Cardiac fibroblast (primary cell): ENCODE data around the gene PRIMPOL.

Experiments used
- DNase-seq, 2 donors: peaks; one replicate each; pipeline versions ENCODE4 v3.0.0 to v3.0.0-alpha.2; 2010; ENCODE audit warnings: low read depth in 2 of 2
- H3K4me3 ChIP-seq, 2 donors: replicated peaks in 1 of 2; 1 replicate in 1 of 2; 2 replicates in 1 of 2; pipeline ENCODE4 v1.5.1; 2011; ENCODE audit warnings: low read depth in 2 of 2, low read length in 2 of 2, mild to moderate bottlenecking in 2 of 2, moderate library complexity in 1 of 2
- TF ChIP-seq, protein P1 (sequence below): IDR thresholded peaks from one replicate; pipeline ENCODE4 v1.5.1; 2011; ENCODE audit warnings: low read depth, mild to moderate bottlenecking, low read length, inconsistent platforms

Gene PRIMPOL

GRCh38 chr4:184628103-184628502, 21.4 kb upstream of the PRIMPOL start:
- TF ChIP-seq, protein P1, sequence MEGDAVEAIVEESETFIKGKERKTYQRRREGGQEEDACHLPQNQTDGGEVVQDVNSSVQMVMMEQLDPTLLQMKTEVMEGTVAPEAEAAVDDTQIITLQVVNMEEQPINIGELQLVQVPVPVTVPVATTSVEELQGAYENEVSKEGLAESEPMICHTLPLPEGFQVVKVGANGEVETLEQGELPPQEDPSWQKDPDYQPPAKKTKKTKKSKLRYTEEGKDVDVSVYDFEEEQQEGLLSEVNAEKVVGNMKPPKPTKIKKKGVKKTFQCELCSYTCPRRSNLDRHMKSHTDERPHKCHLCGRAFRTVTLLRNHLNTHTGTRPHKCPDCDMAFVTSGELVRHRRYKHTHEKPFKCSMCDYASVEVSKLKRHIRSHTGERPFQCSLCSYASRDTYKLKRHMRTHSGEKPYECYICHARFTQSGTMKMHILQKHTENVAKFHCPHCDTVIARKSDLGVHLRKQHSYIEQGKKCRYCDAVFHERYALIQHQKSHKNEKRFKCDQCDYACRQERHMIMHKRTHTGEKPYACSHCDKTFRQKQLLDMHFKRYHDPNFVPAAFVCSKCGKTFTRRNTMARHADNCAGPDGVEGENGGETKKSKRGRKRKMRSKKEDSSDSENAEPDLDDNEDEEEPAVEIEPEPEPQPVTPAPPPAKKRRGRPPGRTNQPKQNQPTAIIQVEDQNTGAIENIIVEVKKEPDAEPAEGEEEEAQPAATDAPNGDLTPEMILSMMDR = no peak
- no peak for DNase-seq

DNA sequence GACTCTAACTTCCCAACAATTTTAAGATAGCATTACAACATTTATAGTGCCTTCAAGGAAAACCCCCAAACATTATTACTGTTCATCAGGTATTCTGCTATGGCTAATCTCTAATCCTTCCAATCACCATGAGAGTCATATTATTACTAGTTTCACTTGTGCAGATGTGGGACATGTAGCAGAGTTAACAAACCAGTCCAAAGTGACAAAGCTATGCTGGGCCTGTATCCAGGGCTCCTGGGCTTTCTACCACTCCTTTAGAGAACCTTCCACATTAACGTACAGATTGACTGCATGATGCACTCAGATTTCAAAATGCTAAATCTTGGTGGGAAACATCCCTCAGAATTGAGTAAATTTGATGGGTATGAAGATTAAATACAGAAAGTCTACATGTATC, 16.7 kb upstream of the PRIMPOL start:
- TF ChIP-seq, protein P1 = no peak

More at GRCh38 chr4:184628103-184628502, 21.4 kb upstream of the PRIMPOL start:
- no peak overlapping the region for H3K4me3 ChIP-seq

DNA sequence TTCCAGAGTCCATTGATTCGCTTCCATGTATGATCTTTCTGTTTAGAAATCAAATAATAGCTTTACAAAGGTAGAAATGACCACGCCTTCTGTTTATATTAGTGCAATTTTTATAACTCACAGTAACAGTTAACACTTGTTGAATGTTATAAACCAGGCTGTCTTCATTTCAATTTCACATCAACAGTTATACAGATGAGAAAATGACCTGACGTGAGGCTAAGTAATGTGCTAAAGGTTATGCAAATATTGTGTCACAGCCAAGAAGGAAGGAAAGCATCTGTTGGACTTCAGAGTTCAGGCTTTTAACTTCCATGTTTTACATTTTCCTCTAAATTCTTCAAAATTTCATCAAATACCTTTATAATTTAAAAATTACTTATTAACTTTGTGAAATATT, 14.2 kb upstream of the PRIMPOL start:
- no peak overlapping the region for H3K4me3 ChIP-seq
- peak in 1 of 2 donors; percentile 18 for DNase-seq
- TF ChIP-seq, protein P1 = no peak

More for the DNA sequence above, 16.7 kb upstream of the PRIMPOL start:
- H3K4me3 ChIP-seq = no peak overlapping the region
- DNase-seq = no peak

DNA sequence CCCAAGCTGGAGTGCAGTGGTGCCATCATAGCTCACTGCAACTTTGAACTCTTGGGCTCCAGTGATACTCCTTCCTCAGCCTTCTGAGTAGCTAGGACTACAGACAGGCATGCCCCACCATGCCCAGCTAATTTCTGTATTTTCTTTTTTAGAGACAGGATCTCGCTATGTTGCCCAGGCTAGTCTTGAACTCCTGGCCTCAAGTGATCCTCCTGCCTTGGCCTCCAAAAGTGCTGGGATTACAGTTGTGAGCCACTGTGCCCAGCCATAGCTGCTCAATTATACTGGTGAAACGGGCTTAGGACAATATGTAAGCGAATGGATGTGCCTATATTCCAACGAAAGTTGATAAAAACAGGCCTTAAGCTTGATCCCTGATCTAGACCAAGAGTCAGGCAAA, 13.4 kb upstream of the PRIMPOL start:
- TF ChIP-seq, protein P1 = no peak
- no peak for DNase-seq
- no peak overlapping the region for H3K4me3 ChIP-seq

- TF ChIP-seq, protein P1 = no peak
- no peak overlapping the region for H3K4me3 ChIP-seq
- no peak for DNase-seq
Observed at GRCh38 chr4:184636897-184637296, 12.6 kb upstream of the PRIMPOL start.

DNA sequence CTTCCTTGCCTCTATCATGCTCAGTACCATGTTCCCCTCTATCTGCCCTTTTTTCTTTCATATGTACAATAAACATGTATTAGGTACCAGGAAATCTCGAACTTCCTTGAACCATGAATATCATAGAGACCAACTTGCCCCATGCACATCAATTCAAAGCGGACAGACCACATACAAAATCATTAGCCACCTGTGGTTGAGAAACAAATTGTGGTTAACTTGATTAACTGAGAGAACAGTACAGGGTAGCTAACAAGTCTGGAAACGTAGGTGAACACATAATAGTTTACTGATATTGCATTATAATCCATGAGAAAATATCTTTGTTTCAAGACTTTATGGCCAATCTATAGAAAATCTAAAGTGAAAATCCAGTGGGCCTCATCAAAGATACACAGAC, 8.5 kb upstream of the PRIMPOL start:
- TF ChIP-seq, protein P1 = no peak
- H3K4me3 ChIP-seq = no peak overlapping the region
- DNase-seq = no peak

GRCh38 chr4:184641451-184641850, 8.1 kb upstream of the PRIMPOL start:
- no peak for DNase-seq
- TF ChIP-seq, protein P1 = no peak
- H3K4me3 ChIP-seq = no peak overlapping the region
